GM12878 (cell line): Measurements from ENCODE around the gene USP25. TPM values are rescaled to one million over a fixed set of nuclear protein-coding genes. Genes with fewer than 3 reads are reported as not detected.
A peak's percentile ranks its signal among the peaks of the same experiment; 100 is the strongest.

Experiments
- ATAC-seq: fragments of 200-7000 bp; cut with Tn5 transposase; 3 replicates; pipeline ENCODE4 v1.9.1; 2020; ENCODE audit warnings: mild to moderate bottlenecking, moderate library complexity
- BruUV-seq: library from RNA; stranded (reverse); fragments of 400-500 nt; replicated peaks from 2 replicates; lab custom pipeline; 2021; lab: Mats Ljungman, UMichigan
- CTCF ChIA-PET: fragments of 300-600 bp; sonication (Branson Sonifier 250); formaldehyde crosslinking; extraction: SDS; loops from one replicate; lab custom pipeline; 2021; ENCODE audit warnings: inconsistent platforms; lab: Yijun Ruan, JAX
- POLR2A ChIA-PET: fragments of 350-600 bp; formaldehyde crosslinking; extraction: SDS; loops from one replicate; lab custom pipeline; 2021; ENCODE audit warnings: inconsistent platforms; lab: Charles Lee
- RAD21 ChIA-PET: fragments of 300-600 bp; sonication (Branson Sonifier 250); formaldehyde crosslinking; loops from one replicate; lab custom pipeline; 2023; ENCODE audit warnings: antibody characterized with exemption; ENCODE audit not compliant: unreplicated experiment; lab: Charles Lee
- SMC1A ChIA-PET: fragments of 300-600 bp; sonication (Branson Sonifier 250); formaldehyde crosslinking; loops from one replicate; lab custom pipeline; 2023; ENCODE audit not compliant: unreplicated experiment, uncharacterized antibody; lab: Charles Lee
- DNase-seq: peaks from one replicate; pipeline ENCODE4 v3.0.0-alpha.2; 2011; ENCODE audit warnings: low read depth, low spot score
- FAIRE-seq: peaks from 3 replicates; lab custom pipeline; 2011; peaks lifted over from hg19 to GRCh38; lab: Jason Lieb, UNC
- H2AFZ ChIP-seq: 2 replicates; pipeline ENCODE4 v1.6.0; 2011; ENCODE audit warnings: low read depth, low read length, control low read depth; ENCODE audit not compliant: control insufficient read depth
- H3K27ac ChIP-seq: 2 replicates; pipeline ENCODE4 v1.5.1; 2011; ENCODE audit warnings: control low read depth; ENCODE audit not compliant: control insufficient read depth, insufficient read depth
- H3K27me3 ChIP-seq, 2 experiments: replicated peaks in 1 of 2; 2 replicates each; pipeline versions ENCODE4 v1.6.0 to v1.6.1; 2011; ENCODE audit warnings: low read length in 1 of 2; ENCODE audit not compliant: control insufficient read depth in 2 of 2, insufficient read depth in 2 of 2
- H3K36me3 ChIP-seq, 2 experiments: 2 replicates each; pipeline ENCODE4 v1.5.1; 2011; ENCODE audit warnings: low read length in 1 of 2; ENCODE audit not compliant: control insufficient read depth in 2 of 2, insufficient read depth in 2 of 2
- H3K4me1 ChIP-seq: 2 replicates; pipeline ENCODE4 v1.6.1; 2011; ENCODE audit warnings: mild to moderate bottlenecking, low read length, moderate library complexity, mixed read lengths; ENCODE audit not compliant: control insufficient read depth, insufficient read depth
- H3K4me2 ChIP-seq: 2 replicates; pipeline ENCODE4 v1.6.0; 2011; ENCODE audit warnings: control low read depth; ENCODE audit not compliant: control insufficient read depth, insufficient read depth
- H3K4me3 ChIP-seq: fragments of 200-600 bp; sonication (generic); 2 replicates; pipeline ENCODE4 v1.5.1; 2016
- H3K79me2 ChIP-seq: 2 replicates; pipeline ENCODE4 v1.6.0; 2011; ENCODE audit warnings: low read length; ENCODE audit not compliant: control insufficient read depth, insufficient read depth
- H3K9ac ChIP-seq: 2 replicates; pipeline ENCODE4 v1.8.0; 2011; ENCODE audit warnings: low read length, control low read depth, mixed read lengths; ENCODE audit not compliant: control insufficient read depth, insufficient read depth
- H3K9me3 ChIP-seq: replicated peaks from 3 replicates; pipeline ENCODE4 v1.5.1; 2011; ENCODE audit warnings: mild to moderate bottlenecking, low read length; ENCODE audit not compliant: control insufficient read depth, insufficient read depth
- H4K20me1 ChIP-seq: 2 replicates; pipeline ENCODE4 v1.6.0; 2011; ENCODE audit not compliant: control insufficient read depth, insufficient read depth
- CHD1 ChIP-seq: IDR thresholded peaks from 2 replicates; pipeline ENCODE4 v1.6.1; 2012; ENCODE audit warnings: low read depth, low read length, improper control_type of control experiment
- NBN ChIP-seq: fragments of 450-650 bp; IDR thresholded peaks from 2 replicates; pipeline ENCODE4 v1.6.1; 2016
- NFXL1 ChIP-seq: fragments of 450-650 bp; IDR thresholded peaks from 2 replicates; pipeline ENCODE4 v1.6.1; 2017; ENCODE audit warnings: antibody characterized with exemption, mild to moderate bottlenecking, borderline replicate concordance
- RUNX3 ChIP-seq: IDR thresholded peaks from 2 replicates; pipeline ENCODE4 v1.6.1; 2012; ENCODE audit warnings: low read length, inconsistent platforms
- SIX5 ChIP-seq: IDR thresholded peaks from 2 replicates; pipeline ENCODE4 v1.6.1; 2011; ENCODE audit warnings: mild to moderate bottlenecking, low read depth, low read length, moderate library complexity; ENCODE audit not compliant: severe bottlenecking
- YBX1 ChIP-seq: fragments of 450-650 bp; IDR thresholded peaks from 2 replicates; pipeline ENCODE4 v1.6.1; 2016; ENCODE audit warnings: antibody characterized with exemption
- ZBED1 ChIP-seq: IDR thresholded peaks from 2 replicates; pipeline ENCODE4 v1.6.1; 2016; ENCODE audit warnings: borderline replicate concordance
- ZNF274 ChIP-seq: IDR thresholded peaks from one replicate; pipeline ENCODE4 v1.8.0; 2011; ENCODE audit not compliant: insufficient read length, insufficient read depth
- ZNF622 ChIP-seq: fragments of 450-650 bp; IDR thresholded peaks from 2 replicates; pipeline ENCODE4 v1.6.1; 2017; ENCODE audit warnings: mild to moderate bottlenecking, inconsistent platforms
- WGBS: methylation state at CpG from one replicate; pipeline ENCODE4 v1.1.6; 2016; ENCODE audit warnings: low lambda C conversion rate; ENCODE audit not compliant: insufficient replicate concordance, insufficient coverage; ENCODE audit errors: missing lambda C conversion rate; 5-methylcytosine and 5-hydroxymethylcytosine counted together
- in situ Hi-C: fragments of 300-500 bp; cut with MboI; formaldehyde crosslinking; loops from 9 replicates; pipeline ENCODE4 v1.14.3; 2018; ENCODE audit warnings: mixed read lengths
- intact Hi-C: fragments of 100-400 bp; cut with micrococcal nuclease; formaldehyde crosslinking; loops from one replicate; pipeline ENCODE4 v1.14.2; 2022; ENCODE audit not compliant: unreplicated experiment
- polyA plus RNA-seq, 11 experiments: library from polyadenylated mRNA; depleted of rRNA in 4 of 11; unstranded in 6 of 11; stranded (reverse) in 5 of 11; fragments of >200 nt; fragmentation: Nextera tagmentation in 4 of 11; fragmentation: Illumina TruSeq in 1 of 11; extraction: Ambion mirVana in 4 of 11; extraction: Trizol in 1 of 11; gene quantifications; 1 replicate in 1 of 11; 2 replicates in 10 of 11; pipeline versions ENCODE4 v1.2.1 to v1.2.3, GENCODE V29; 2011 to 2016; ENCODE audit warnings: inconsistent platforms in 2 of 11, missing spikeins in 2 of 11, low read depth in 1 of 11
- total RNA-seq, 4 experiments: library from RNA; depleted of rRNA in 3 of 4; stranded (reverse); fragments of >200 nt in 3 of 4; fragmentation: Illumina TruSeq in 1 of 4; extraction: Trizol in 1 of 4; gene quantifications; 2 replicates each; pipeline versions ENCODE4 v1.2.1 to v1.2.3, GENCODE V29; 2013 to 2021
- TF ChIP-seq, protein P1 (sequence below): fragments of 450-650 bp; IDR thresholded peaks from 2 replicates; pipeline ENCODE4 v1.6.1; 2017; ENCODE audit warnings: borderline replicate concordance

USP25 gene
- total and polyA plus RNA-seq, 10 of the 15 experiments (the other 5 are each of a cell fraction or from before 2014, with no cell fraction given) = 1.5 to 31.3 (median 23.4) TPM

DNA sequence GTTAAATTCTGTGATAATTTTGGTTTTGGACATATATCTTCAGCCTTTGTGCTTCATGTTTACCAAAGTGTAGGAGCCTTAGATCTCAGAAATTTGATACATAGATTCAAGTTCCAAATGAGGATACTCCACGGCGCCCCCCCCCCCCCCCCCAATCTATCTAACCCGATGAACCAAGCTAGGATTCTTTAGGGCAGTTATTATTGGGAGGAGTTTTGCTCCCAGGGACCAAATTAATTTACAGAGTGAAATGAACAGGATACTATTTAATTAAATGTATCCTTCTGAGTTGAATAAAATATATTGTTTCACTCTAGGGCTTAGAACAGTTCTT, 3.2 kb downstream of the USP25 start:
- Histone ChIP-seq H3K27me3 (no peaks in the 10 kb centered on the region), H3K9me3 (no peaks in the 10 kb centered on the region; the same call in 2 of the 3 replicates), H4K20me1 (no peaks in the 10 kb centered on the region), H3K4me3 (peak overlapping the region; percentile 89), H3K36me3 (no peaks in the 10 kb centered on the region), H3K27ac (peak overlapping the region; percentile 73; the same call in 1 of the 2 replicates), H3K4me2 (peak overlapping the region; percentile 83), H3K4me1 (peaks cover 6% of the 10 kb centered on the region; the same call in 1 of the 2 replicates), H2AFZ (no peak overlapping the region), H3K79me2 (peaks cover 74% of the 10 kb centered on the region), H3K9ac (peak overlapping the region; percentile 65)
- FAIRE-seq (no peak), DNase-seq (no peak), ATAC-seq (no peak)
- ChIA-PET RAD21 (interaction anchor here (0.8 kb wide), 1 partner anchor 95 kb away, joined by 3 read pairs; no protein-coding TSS in a partner anchor), POLR2A (interaction anchor here (1.0 to 1.2 kb wide), 2 partner anchors 10 to 61 kb away, joined by 3 read pairs; no protein-coding TSS in a partner anchor), SMC1A (no interaction called here), CTCF (no interaction called here)
- BruUV-seq = no TSS peak
- 0% methylated on average over 2 of the region's 3 CpGs for WGBS
- no peak for TF ChIP-seq NFXL1
- intact Hi-C loops = loop anchor here (5.0 to 10.0 kb wide), 2 partner anchors 94 to 668 kb away; partner anchors contain the start of gene NRIP1
- in situ Hi-C loops = loop anchor here (25.0 kb wide), 4 partner anchors 696 to 1879 kb away; partner anchors contain the start of gene BTG3

DNA sequence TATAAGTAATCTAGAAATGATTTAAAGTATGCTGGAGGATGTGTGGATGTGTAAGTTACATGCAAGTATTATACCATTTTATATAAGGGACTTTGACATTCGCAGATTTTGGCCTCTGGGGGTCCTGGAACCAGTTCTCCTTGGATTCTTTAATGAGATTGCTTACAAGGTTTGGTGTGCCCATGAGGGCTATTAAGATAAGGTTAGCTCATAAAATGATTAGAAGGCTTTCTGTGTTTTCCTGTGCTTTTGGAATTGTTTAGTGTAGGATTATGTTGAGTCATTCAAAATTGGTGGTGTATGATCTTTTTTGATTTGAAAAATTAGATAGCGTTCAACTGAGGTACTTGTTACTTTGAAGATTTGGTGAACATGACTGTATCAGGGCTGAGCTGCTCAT, 5.6 kb downstream of the USP25 start:
- peaks cover 3% of the 10 kb centered on the region; the same call in 1 of the 2 replicates for H3K4me1 ChIP-seq
- no peaks in the 10 kb centered on the region for H3K36me3 ChIP-seq
- no peak overlapping the region for H2AFZ ChIP-seq
- DNase-seq (no peak), ATAC-seq (no peak), FAIRE-seq (no peak)
- peaks cover 97% of the 10 kb centered on the region for H3K79me2 ChIP-seq
- in situ Hi-C loops (loop anchor here (25.0 kb wide), 4 partner anchors 698 to 1877 kb away; partner anchors contain the start of gene BTG3), intact Hi-C loops (loop anchor here (10.0 kb wide), 1 partner anchor 671 kb away; the partner anchor contains the start of gene NRIP1)
- no peaks in the 10 kb centered on the region for H3K27me3 ChIP-seq
- no peaks in the 10 kb centered on the region; the same call in 2 of the 3 replicates for H3K9me3 ChIP-seq
- ChIA-PET SMC1A (interaction anchor here (1.2 to 1.8 kb wide), 4 partner anchors 58 to 67 kb away, joined by 3 to 4 read pairs (median 4); no protein-coding TSS in a partner anchor), POLR2A (no interaction called here), CTCF (interaction anchor here (0.5 to 0.9 kb wide), 2 partner anchors 18 to 115 kb away, joined by 3 to 5 read pairs; no protein-coding TSS in a partner anchor), RAD21 (interaction anchor here (0.9 kb wide), 1 partner anchor 16 kb away, joined by 3 read pairs; no protein-coding TSS in a partner anchor)
- no peak overlapping the region; the same call in 1 of the 2 replicates for H3K4me3 ChIP-seq
- no peak overlapping the region for H3K27ac ChIP-seq
- no peak overlapping the region for H3K9ac ChIP-seq
- H4K20me1 ChIP-seq = no peaks in the 10 kb centered on the region
- TF ChIP-seq CHD1 = no peak
- TF ChIP-seq ZNF274 = no peak
- no peak for TF ChIP-seq ZBED1
- TF ChIP-seq YBX1 = no peak
- TF ChIP-seq, protein P1, sequence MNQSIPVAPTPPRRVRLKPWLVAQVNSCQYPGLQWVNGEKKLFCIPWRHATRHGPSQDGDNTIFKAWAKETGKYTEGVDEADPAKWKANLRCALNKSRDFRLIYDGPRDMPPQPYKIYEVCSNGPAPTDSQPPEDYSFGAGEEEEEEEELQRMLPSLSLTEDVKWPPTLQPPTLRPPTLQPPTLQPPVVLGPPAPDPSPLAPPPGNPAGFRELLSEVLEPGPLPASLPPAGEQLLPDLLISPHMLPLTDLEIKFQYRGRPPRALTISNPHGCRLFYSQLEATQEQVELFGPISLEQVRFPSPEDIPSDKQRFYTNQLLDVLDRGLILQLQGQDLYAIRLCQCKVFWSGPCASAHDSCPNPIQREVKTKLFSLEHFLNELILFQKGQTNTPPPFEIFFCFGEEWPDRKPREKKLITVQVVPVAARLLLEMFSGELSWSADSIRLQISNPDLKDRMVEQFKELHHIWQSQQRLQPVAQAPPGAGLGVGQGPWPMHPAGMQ = no peak
- no peak for TF ChIP-seq RUNX3
- no peak for TF ChIP-seq ZNF622
- TF ChIP-seq SIX5 = no peak
- no peak for TF ChIP-seq NBN
- 98% methylated on average over 2 of the region's 2 CpGs for WGBS
- H3K4me2 ChIP-seq = no peak overlapping the region; the same call in 1 of the 2 replicates
- BruUV-seq = no TSS peak
